GM18502 (cell line): ENCODE measurements around the gene MACO1.

ENCODE experiments used
- ATAC-seq: cut with Tn5 transposase; IDR thresholded peaks from one replicate; pipeline ENCODE4 v1.9.1; 2021; ENCODE audit warnings: mild to moderate bottlenecking; ENCODE audit not compliant: unreplicated experiment, poor library complexity

MACO1 gene

DNA sequence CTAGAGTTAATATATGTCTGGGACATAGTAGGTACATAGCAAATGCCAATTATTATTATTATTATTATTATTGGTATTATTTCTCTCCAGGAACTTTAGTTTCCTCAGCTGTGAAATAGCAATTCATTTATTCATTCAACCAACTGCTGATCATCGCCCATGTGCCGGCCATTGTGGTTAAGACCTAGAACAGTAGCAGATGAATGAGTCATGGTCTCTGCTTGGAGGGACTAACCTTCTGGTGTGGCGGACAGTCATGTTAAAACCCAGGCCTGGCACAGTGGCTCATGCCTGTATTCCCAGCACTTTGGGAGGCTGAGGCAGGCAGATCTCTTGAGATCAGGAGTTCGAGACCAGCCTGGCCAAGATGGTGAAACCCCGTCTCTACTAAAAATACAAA is 88.9 kb downstream of the MACO1 start:
- ATAC-seq = no peak

DNA sequence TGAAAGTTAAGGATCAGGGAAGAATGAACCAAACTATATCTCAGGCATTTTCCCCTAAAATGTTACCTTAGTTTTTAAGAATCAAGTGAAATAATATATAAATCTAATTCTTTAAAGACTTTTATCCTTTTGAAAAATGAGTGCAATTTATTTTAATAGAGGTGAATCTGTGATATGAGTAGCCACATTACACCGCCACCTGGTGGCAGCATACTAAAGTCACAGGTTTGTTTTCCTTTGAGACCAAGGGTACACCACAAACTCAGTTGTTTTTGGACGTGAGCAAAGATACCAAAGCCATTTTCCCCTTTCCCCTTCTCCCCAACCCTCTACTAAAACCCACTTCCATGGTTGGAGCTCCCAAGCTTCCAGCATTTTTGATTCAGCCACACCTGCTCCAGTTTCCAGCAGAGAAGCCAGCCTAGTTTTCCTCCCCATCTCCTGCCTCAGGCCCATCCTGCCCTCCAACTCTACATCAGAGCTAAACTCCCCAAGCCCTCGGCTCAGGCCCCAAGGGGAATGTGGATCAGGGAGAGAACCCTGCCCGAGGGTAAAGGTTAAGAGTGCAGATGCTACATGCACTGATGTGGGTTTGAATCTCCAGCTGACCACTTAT is 89.9 kb downstream of the MACO1 start:
- no peak for ATAC-seq

DNA sequence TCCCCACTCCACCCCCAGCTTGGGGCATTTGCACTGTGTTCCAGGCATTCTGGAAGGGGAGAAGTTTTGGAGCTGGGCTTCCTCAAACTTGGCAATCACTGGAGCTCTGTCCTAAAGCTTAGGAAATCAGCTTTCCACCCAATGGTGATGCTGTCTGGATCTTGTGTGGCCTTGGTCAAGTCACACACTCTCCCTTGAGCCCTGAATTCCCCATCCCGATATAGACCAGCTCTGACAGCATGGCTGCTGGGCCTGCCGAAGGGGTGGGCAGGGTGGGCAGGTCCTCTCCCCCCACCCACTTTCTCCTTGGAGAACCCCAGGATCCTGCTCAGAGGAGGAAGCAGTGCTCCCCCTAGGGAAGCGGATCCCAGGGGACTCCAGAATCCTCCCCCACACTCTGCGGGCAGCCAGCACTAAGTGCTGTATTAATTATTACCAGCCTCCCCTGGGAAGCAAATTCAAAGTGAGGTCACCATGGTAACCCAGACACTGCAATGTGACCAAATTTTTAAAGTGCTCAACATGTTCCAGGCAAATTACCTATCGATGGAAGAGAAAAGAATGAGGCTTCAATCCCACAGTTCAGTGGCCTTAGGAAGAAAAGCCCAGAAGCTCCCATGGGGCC is 91.4 kb downstream of the MACO1 start:
- no peak for ATAC-seq

DNA sequence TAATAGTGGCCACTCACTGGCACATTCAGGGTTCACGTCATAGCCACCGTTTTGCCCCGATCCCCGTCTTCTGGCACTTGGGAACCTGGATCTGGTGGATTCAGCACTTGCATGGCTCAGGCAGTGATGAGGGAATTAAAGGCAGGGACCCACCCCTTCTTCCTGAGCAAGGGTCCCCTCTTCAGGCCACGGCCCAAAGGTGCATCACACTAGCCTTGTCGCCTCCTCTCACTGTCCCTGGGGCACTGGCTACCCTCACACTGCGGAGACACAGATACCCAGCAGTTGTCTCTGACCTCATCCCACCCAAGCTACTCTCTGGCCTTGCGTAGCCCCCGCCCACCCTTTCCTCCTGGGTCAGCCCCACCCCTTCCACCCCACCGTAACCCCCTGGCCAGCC is 92.8 kb downstream of the MACO1 start:
- no peak for ATAC-seq

DNA sequence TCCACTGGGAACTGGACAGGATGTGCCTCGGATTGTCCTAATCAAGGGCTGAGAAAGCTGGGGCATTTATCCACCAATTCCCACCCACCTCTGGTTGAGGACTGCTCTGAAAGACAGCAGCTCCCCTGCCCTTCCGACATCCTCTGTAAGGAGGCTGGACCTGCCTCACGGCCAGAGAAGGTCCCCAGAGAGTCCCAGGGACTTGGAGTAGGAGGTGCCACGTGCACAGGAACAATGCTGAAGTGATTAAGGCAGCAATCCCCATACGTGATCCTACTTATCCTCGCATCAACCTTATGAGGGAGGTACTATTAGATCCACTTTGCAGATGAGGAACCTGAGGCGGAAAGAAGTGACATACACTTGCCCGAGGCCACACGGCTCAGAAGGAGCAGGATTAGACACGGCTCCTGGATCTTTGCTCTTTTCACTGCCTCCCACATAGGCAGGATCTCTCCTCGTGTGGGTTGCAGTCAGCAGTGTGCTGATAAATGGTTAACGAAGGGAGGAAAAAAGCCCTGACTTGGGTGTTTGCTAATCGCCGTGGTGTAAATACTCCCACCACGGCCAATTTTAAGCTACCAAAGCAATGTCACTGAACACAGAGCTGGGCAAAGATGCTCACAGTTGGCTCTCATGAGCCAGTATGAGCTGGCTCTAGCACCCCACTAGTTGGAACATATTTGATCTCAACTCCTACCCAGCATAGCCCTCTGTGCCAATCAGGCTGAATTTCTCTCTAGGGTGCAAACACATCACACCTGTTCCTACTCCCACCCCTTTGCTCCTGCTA is 94.1 kb downstream of the MACO1 start:
- no peak for ATAC-seq

DNA sequence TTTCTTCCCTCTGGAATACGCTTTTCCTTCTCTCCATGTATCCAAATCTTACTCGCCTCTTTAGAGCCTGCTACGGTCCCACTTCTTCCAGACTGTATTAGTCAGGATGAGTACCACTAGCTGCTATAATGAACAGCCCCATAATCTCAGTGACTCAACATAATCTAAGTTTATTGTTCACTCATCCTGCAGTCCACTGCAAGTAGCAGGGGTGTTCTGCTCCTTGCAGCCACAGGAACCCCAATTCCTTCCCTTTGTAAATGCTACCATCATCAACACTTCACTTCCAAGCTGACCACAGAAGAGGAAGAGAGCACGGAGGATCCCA is 94.6 kb downstream of the MACO1 start:
- ATAC-seq = no peak

DNA sequence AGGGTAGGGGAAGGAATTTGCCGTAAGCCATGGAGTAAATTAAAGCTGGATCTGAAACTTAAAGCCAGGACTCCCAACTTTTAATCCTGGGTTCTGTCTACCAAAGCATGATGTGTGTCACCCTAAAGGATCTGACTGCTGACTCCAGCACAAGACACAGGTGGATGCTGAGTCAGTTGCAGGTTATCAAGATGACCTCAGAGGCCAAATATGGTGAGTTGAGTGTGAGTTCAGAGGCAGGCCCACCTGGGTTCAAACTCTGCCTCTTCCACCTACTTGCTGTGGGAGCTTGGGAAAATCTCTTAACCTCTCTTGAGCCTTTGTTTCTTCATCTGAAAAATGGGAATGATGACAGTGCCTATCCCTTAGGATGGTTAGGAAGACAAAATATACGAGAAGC is 96.1 kb downstream of the MACO1 start:
- no peak for ATAC-seq

- ATAC-seq = no peak
Observed at GRCh38 chr1:25527226-25527846, 96.6 kb downstream of the MACO1 start.

- ATAC-seq = no peak
Observed at GRCh38 chr1:25527946-25528595, 97.4 kb downstream of the MACO1 start.

GRCh38 chr1:25528881-25529517 is 98.3 kb downstream of the MACO1 start:
- ATAC-seq = no peak

DNA sequence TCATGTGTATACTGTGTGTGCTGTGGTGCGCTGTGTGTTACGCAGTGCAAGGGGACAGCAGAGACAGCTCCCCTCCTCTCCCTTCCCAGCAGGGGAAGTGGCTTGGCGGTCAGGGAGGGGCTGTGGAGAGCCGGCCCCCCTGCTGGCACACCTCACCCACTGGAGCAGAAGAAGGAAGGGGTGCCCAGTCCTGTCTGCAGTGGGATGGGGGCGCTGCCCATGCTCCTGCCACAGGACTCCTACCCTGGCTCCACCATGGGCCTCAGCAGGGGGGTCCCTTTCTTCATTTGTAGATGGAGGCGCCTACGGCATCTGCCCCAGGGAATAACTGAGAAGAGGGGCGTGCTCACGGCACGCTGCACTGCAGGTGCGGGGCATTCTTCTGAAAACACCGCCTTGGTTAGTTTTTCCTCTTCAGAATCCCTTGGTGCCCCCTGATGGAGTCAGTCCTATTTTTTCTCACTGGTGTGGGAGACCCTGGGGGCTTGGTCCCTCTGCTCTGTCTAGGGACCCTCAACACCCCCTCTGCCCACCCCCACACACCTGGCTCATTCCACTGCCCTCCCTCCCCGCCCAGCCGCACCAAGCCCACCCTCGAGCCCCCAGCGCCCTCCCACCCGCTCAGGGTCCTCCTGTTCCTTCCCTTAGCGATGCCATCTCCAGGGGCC is 99.0 kb downstream of the MACO1 start:
- no peak for ATAC-seq

GRCh38 chr1:25530186-25531081 is 99.7 kb downstream of the MACO1 start:
- no peak for ATAC-seq

DNA sequence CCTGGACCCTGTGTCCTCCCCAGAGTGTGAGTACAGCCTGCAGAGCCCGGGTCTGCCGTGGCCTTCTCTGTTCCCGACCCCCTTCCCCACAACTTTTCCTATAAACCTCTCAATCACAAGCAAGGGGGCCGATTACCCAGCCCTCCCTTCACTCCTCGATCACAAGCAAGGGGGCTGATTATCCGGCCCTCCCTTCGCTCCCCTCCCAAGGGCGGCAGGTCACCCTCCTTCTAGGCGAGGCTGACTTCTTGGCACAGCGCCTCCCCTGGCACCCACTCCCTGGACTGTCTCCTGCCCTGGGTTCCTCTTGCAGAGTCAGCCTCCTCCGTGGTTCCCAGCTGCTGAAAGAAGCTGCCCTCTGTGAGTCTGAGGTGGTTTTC is 100.4 kb downstream of the MACO1 start:
- no peak for ATAC-seq

DNA sequence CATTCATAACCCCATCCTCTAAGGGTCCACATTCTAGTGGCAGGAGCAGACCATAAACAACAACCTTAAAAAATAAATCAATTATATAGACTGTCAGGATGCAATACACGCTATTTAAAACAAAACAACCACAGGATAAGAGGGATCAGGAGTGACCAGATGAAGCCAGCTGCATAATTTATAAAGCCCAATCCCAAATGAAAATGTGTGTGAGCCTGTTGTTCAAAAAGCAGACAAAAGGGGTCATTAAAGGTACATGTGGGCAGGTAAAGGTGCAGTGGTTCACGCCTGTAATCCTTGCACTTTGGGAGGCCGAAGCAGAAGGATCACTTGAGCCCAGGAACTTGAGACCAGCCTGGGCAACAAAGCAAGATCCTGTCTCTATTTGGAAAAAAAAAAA is 102.3 kb downstream of the MACO1 start:
- no peak for ATAC-seq

- no peak for ATAC-seq
Observed at GRCh38 chr1:25533775-25534409, 103.2 kb downstream of the MACO1 start.

DNA sequence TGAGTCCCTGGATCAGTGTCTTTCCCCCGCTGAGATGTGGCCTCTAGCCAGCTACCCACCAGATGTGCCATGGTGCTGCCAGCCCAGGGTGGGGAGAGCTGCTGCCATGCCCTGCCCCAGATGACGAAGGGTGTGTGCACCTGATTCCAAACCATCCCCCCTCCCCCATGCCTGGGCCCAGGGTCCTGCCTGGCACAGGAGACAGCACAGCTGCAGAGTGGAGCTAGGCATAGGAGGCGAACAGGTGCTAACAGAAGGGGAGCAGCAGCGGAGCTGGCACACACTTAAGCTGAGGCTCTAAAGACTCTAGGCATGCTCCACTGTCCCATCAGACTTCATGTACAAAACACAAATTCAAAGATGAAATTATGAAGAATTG is 103.7 kb downstream of the MACO1 start:
- no peak for ATAC-seq

GRCh38 chr1:25536124-25536523 is 105.4 kb downstream of the MACO1 start:
- no peak for ATAC-seq

GRCh38 chr1:25537153-25537831 is 106.6 kb downstream of the MACO1 start:
- ATAC-seq = no peak
